Glomerular visceral epithelial cell (primary cell): Measurements from ENCODE around the gene CDKL2.
"Not testable (repeated sequence)": the region's sequence is repeated elsewhere in the genome, so short reads cannot be mapped to it uniquely, and the experiment has no call there.

Experiments used
- DNase-seq: peaks from one replicate; pipeline ENCODE4 v3.0.0-alpha.2; 2016; ENCODE audit errors: extremely low spot score

The CDKL2 gene

DNA sequence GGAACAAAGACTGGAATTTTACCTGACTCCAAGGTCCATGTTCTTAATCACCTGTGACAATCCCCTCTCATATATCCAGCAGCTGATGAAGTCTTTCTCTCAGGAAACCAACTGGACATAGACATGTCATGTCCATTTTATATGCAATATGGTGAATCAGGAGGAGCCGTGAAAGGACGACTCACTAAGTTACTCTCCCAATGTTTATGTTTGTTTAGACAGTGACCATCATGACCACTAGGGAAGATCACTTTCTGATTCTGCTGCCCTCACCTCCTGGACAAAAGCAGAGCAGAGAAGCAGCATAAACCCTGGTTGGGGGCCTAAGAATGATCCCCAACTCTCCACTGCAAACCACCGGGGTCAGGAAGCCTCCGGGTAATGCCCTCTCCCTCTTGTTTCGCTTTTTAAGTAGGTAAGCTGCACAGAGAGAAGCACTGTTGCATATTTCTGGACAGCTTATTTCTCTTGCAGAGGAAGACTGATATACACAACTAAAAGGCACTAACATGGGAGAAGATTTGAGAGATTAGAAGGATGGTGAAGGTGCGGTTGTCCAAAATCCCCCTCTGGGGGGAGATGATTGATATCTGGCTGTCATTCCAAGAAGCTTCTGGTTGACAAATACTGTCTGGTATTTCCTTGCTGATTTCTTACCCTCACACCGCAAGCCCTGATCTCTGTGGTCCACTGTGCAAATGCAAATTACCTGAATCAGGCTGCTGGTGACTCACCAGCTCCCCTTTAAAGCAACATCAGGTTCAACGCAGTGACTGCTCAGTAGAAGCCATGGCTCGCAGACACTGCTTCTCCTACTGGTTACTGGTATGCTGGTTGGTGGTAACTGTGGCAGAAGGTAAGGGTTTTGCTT, 74.8 kb downstream of the CDKL2 start, which contains the start of gene ODAPH:
Gene ODAPH, plus strand, starts transcription at position 773 of the 871 bp plus-strand sequence. Its CDS starts 17 bp downstream, at position 790.
- DNase-seq, result peak; percentile 91

DNA sequence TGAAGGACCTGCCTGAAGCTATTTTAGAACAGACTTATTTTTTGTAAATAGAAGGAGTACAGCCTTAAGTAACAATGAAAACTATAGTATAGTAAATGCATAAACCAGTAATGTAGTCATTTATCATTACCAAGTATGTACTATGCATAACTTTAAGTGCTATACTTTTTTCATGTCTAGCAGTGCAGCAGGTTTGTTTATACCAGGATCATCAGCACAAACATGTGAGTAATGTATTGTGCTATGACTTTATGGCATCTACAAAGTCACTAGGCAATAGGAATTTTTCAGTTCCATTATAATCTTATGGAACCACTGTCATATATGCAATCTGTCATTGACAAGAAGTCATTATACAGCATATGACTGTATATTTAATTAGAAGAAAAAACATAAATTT, 77.9 kb downstream of the CDKL2 start:
- DNase-seq, result no peak

DNA sequence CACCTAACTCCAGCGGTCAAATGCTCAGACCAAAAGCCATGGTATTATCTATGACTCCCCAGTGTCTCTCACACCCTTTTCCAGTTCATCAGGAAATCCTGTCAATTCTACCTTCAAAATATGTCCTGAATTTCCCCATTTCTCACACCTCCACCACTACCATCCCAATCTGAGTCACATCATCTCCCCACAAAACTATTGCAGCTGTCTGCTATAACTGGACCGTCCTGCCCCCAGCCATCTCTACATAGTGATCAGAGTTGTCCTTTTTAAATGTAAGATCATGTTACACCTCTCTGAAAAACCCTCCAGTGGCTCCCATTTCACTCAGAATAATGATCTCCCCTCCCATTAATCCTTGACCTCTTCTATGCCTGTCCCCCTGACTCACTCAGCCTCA, 81.3 kb downstream of the CDKL2 start:
- peak; percentile 53 for DNase-seq

DNA sequence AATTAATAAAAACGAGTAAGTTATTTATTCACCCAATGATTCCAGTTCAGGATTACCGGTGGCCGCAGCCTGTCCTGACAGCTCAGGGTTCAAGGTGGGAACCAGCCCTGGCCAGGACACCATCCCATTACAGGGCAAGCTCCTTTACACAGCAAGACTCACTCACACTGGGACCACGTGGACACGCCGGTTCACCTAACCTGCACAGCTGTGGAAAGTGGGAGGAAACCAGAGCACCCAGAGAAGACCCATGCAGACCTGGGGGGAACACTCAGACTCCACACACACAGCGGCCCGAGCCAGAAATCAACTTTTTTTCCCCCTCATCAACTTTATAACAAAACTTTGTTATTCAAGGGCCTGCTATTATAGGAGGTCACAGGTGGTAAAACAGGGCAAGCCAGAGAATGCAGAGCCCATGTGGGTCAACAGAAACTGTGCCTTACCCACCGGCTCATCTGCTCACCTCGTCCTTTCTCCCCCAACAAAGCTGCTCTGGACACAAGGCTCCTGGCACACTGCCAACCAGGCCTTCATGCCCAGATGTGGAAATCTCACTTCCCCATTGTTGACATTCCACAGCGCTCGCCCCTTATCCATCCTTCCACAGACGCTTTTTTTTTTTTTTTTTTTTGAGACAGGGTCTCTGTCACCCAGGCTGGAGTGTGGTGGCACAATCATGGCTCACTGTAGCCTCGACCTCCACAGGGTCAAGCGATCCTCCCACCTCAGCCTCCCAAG, 82.5 kb downstream of the CDKL2 start:
- peak; percentile 76 for DNase-seq

DNA sequence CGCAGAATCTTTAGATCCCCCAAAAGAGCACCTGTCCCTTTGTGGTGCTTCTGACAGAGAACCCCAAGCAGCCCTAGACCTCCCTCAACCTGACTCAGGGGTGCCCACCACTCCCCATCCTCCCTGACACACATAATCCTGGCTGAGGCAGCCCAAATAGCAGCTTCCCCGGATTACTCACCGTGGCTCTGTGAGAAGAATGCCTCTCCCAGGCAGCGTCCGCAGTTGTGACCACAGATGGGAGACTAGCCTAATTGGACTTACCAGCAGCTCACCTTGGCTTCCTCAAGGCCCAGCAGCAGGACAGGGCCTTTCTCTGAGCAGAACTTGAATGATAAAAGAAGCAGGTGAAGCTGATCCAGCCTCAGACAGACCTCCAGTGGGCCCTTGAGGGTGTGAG, 84.8 kb downstream of the CDKL2 start:
- DNase-seq, result peak; percentile 85

DNA sequence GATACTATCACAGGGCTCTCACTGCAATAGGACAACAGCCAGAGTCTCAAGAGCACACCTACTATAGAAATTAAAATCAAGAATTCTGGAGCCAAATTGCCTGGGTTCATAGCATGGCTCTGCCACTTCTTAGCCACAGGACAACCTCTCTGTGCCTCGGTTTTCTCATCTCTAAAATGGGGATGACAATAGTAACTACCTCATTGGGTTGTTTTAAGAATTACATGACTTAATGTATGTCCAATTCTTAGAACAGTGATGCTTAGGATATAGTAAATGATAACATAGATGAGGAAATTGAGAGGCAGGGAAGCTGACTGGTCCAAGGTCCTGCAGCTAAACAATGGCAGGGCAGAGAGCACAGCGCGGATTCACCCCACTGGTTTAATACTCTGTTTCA, 85.5 kb downstream of the CDKL2 start:
- no peak for DNase-seq

DNA sequence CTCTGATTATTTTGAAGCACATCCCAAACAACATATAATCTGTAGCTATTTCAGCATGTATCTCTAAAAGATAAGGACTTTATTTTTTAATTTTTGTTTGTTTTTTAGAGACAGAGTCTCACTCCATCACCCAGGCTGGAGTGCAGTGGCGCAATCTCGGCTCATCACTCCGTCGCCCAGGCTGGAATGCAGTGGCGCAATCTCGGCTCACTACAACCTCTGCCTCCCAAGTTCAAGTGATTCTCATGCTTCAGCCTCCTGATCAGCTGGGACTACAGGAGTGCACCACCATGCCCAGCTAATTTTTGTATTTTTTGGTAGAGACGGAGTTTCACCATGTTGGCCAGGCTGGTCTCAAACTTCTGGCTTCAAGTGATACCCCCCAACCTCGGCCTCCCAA, 86.1 kb downstream of the CDKL2 start:
- DNase-seq, result not testable (repeated sequence)

DNA sequence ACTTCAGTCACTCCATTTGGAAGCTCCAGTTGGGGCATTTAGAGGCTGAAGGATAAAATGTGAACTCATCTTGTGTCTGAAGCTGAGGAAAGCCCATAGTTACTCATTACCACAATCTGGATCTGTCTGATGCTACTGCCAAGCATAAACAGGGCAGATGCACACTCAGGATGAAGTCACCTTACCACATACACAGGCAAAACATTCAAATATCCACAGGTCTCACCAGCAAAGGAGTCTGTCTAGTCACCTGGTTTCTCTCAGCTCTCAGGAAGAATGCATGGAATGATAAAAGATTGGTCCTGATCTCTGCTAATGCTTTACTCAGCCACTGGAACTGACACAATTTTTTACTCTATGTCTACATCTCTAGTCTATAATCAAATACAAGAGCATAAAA, 87.5 kb downstream of the CDKL2 start:
- peak; percentile 95 for DNase-seq

DNA sequence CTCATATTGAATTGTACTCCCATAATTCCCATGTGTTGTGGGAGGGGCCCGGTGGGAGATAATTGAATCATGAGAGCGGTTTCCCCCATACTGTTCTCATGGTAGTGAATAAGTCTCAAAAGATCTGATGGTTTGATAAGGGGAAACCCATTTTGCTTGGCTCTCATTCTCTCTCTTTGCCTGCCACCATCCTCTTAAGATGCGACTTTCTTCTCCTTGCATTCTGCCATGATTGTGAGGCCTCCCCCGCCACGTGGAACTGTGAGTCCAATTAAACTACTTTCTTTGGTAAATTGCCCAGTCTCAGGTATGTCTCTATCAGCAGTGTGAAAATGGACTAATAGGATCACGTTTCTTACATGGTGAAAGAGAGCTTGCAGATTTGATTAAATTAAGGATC, 93.0 kb downstream of the CDKL2 start:
- DNase-seq, result not testable (repeated sequence)

DNA sequence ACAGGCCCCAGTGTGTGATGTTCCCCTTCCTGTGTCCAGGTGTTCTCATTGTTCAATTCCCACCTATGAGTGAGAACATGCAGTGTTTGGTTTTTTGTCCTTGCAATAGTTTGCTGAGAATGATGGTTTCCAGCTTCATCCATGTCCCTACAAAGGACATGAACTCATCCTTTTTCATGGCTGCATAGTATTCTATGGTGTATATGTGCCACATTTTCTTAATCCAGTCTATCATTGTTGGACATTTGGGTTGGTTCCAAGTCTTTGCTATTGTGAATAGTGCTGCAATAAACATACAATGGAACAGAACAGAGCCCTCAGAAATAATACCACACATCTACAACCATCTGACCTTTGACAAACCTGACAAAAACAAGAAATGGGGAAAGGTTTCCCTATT, 96.4 kb downstream of the CDKL2 start:
- not testable (repeated sequence) for DNase-seq

DNA sequence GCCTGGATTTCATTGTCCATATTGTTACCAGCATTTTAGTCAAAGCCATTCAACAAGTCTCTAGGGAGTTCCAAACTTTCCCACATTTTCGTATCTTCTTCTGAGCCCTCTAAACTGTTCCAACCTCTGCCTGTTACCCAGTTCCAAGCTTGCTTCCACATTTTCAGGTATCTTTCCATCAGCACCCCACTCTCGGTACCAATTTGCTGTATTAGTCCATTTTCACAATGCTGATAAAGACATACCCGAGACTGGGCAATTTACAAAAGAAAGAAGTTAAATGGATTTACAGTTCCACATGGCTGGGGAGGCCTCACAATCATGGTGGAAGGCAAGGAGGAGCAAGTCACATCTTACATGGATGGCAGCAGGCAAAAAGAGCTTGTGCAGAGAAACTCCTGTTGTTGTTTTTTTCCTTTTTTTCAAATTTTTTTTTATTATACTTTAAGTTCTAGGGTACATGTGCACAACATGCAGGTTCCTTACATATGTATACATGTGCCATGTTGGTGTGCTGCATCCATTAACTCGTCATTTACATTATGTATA, 96.9 kb downstream of the CDKL2 start:
- not testable (repeated sequence) for DNase-seq

DNA sequence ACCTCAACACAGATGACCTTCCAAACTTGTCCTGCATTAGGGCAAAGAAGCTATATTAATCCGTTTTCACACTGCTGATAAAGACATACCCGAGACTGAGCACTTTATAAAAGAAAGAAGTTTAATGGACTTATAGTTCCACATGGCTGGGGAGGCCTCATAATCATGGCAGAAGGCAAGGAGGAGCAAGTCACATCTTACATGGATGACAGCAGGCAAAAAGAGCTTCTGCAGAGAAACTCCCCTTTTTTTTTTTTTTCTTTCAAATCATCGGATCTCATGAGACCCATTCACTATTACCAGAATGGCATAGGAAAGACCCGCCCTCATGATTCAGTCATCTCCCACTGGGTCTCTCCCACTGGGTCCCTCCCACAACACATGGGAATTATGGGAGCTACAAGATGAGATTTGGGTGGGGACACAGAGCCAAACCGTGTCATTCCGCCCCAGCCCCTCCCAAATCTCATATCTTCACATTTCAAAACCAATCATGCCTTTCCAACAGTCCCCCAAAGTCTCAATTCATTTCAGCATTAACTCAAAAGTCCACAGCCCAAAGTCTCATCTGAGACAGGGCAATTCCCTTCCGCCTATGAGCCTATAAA, 98.7 kb downstream of the CDKL2 start:
- not testable (repeated sequence) for DNase-seq

DNA sequence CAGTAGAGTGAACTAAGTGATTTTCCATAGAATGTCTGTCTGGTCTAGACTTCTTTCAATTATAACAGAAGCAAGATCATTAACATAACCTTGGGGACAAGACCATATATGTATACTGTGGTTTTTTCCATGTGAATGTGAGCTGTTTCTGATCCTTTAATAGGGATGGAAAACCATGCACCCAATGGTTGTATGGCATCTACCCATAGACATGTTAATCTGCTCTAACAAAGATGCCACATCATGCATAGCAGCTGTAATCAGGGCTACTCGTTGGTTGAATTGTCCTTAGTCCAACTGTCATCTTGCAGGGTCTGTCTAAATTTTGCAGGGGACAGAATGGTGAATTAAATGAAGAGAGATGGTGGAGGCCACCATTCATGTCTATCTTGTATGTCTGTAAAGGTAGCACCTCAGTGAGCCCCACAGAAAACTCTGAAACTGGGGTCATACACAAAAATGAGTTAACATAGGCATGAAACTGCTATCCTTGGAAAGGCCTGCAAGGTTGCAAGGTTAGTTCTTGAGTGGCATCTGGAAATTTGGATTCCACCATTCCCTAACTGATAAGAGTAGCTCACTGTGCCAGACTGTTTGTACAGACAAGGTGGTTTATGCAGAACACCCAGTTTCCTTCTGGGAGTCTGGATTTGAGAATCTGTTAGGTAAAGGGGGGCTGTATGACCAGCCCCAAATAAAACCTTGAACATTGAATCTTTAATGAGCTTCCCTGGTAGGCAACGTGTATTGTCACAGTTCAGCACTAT, 99.6 kb downstream of the CDKL2 start:
- no peak for DNase-seq
